Epithelial cell of proximal tubule (primary cell): Measurements from ENCODE around the gene ENOX1. TPM values are rescaled to one million over a fixed set of nuclear protein-coding genes. Genes with fewer than 3 reads are reported as not detected.

Experiments
- DNase-seq: peaks from one replicate; pipeline ENCODE4 v3.0.0-alpha.2; 2011; ENCODE audit warnings: low read depth
- H3K4me3 ChIP-seq: 2 replicates; pipeline ENCODE4 v1.5.1; 2011; ENCODE audit warnings: low read depth, mild to moderate bottlenecking, low read length
- total RNA-seq: library from RNA; depleted of rRNA; stranded (reverse); fragments of >200 nt; gene quantifications from 2 replicates; pipeline ENCODE4 v1.2.3, GENCODE V29; 2015
- TF ChIP-seq, protein P1 (sequence below): conservative IDR thresholded peaks from 2 replicates; pipeline ENCODE4 v1.5.1; 2012; ENCODE audit warnings: low read depth, mild to moderate bottlenecking, low read length

Gene ENOX1
- total RNA-seq, 1 donor from 2014 or later, result 0.17 TPM

GRCh38 chr13:43401361-43401760 is 385.4 kb downstream of the ENOX1 start:
- TF ChIP-seq, protein P1, sequence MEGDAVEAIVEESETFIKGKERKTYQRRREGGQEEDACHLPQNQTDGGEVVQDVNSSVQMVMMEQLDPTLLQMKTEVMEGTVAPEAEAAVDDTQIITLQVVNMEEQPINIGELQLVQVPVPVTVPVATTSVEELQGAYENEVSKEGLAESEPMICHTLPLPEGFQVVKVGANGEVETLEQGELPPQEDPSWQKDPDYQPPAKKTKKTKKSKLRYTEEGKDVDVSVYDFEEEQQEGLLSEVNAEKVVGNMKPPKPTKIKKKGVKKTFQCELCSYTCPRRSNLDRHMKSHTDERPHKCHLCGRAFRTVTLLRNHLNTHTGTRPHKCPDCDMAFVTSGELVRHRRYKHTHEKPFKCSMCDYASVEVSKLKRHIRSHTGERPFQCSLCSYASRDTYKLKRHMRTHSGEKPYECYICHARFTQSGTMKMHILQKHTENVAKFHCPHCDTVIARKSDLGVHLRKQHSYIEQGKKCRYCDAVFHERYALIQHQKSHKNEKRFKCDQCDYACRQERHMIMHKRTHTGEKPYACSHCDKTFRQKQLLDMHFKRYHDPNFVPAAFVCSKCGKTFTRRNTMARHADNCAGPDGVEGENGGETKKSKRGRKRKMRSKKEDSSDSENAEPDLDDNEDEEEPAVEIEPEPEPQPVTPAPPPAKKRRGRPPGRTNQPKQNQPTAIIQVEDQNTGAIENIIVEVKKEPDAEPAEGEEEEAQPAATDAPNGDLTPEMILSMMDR, result no peak
- H3K4me3 ChIP-seq, result no peak overlapping the region
- no peak for DNase-seq

DNA sequence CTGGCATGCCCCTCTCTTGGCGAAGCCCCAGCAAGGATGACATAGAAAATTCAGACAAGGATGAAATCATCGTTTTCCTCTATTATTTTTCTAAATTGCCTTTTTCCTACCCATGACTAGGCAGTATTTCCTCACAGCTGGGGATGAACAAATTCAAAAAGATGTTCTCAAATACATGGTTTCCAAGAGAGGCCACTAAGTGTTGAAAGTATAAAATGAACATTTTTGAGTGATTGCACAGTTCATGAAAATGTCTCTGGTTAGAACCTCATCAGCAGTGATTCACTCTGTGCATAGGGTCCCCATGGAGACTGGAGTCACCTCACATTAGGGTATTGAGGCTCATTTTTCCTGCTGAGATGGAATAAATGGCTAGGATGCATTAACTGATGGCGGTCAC is 389.7 kb downstream of the ENOX1 start:
- no peak for DNase-seq
- TF ChIP-seq, protein P1, result no peak

DNA sequence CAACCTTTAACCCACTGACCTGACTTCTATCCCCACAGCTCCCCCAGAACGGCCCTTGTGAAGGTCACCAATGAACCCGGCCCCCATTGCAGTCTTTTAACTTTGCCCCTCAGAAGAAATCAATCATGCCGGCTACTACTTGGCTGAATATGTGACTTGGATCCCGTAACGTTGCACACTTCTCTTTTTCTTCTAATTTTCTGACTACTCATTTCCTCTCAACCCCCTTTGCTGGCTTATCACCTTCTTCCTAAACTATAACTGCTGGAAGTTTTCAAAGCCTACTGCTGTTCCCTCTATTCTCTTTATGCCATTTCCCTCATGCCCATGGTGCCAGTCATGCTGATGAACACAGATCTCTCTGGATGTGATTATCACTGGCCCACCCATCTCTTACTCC is 395.7 kb downstream of the ENOX1 start:
- H3K4me3 ChIP-seq, result no peak overlapping the region
- TF ChIP-seq, protein P1, result no peak
- no peak for DNase-seq

More for the DNA sequence above, 389.7 kb downstream of the ENOX1 start:
- H3K4me3 ChIP-seq, result no peak overlapping the region

GRCh38 chr13:43390619-43391018 is 396.2 kb downstream of the ENOX1 start:
- no peak overlapping the region for H3K4me3 ChIP-seq
- TF ChIP-seq, protein P1, result no peak
- no peak for DNase-seq

DNA sequence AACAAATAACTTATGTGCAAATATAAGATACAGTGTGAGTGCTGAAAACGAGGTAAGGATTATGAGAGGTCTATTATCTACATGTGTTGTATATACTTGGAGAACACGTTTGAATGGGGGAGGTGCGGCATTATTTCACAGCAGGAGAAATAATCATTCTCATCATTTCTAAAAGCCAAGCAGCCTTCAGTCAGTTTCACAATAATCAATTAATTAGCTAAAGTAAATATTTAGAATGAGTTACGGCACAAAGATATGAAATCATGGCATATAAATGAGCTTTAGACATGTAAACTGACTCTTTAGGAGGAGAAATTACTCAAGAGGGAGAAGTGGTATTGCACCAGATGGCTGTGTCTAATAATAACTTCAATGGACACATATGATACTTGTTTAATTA is 396.8 kb downstream of the ENOX1 start:
- H3K4me3 ChIP-seq, result no peak overlapping the region
- DNase-seq, result no peak
- TF ChIP-seq, protein P1, result no peak

DNA sequence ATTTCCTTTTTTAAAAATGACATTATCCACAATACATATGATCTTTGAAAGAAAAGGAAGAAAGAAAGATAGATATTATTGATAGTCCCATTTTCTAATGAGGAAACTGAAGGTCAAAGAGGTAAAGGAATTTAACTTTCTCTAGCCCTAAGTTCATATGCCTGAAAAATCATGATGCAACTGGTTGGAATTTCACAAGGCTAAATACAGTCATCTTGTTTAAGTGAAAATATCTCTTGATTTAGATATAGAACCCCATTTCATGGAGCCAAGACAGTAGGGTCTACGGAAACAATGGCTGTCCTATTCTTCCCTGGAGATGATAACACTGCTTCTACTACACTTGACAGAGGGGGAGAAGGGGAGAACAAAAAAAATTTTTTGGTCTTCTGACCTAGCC is 397.2 kb downstream of the ENOX1 start:
- DNase-seq, result no peak
- TF ChIP-seq, protein P1, result no peak
- no peak overlapping the region for H3K4me3 ChIP-seq

DNA sequence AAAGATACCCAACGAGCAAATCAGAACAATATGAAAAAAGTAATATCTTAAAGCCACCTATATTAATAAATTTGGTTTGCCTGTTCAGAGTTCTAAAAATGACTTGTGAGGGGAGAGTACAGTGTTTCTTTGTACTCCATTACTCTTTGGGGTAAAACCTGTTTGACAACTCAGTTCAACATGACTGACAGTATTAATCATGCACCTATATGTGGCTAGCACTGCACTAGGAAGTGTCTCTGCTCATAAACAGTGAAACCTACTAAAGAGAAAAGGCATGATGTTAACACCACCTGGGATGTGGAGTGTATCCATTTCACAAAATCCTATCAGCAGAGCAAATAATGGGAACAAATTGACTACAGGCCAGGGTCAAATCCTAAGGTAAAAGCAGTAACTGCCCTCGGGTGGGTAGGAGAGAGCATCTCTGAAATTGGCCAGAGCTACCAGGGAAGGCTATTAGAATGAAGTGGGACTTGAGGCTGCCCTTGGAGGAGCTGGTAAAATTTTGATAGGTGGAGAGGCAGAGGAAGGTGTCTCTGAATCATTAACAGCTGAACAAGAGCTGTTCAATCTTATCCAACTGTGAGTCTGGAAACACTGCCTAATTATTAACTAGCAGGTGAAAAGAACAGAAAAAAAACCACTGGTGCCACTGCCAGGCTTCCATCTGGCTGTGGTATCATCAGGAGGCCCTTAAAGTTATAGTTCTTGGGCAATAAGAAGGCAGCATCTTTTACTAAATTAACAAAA is 398.3 kb downstream of the ENOX1 start:
- TF ChIP-seq, protein P1, result no peak
- no peak for DNase-seq
- no peak overlapping the region for H3K4me3 ChIP-seq
